GM18502 (cell line): Measurements from ENCODE around the gene FLYWCH2.
"Not testable (repeated sequence)": the region's sequence is repeated elsewhere in the genome, so short reads cannot be mapped to it uniquely, and the experiment has no call there.

Experiments
- ATAC-seq: cut with Tn5 transposase; IDR thresholded peaks from one replicate; pipeline ENCODE4 v1.9.1; 2021; ENCODE audit warnings: mild to moderate bottlenecking; ENCODE audit not compliant: unreplicated experiment, poor library complexity

FLYWCH2 gene

DNA sequence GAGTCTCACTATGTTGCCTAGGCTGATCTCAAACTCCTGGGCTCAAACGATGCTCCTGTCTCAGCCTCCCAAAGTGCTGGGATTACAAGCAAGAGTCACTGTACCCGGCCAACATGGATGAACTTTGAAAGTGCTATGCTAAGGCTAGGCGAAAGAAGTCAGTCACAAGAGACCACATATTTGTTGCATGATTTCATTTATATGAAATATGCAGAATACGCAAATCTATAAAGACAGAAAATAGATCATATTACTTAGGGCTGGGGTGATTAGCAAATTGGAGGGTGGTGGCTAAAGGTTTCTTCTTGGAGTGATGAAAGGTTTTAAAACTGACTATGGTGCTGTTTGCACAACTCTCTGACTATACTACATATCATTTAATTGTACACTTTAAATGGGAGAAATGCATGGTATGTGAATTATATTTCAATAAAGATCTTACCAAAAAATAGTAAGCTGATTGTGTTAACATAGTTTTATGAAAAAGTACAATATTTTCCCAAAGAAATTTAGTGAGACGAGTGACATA is 27.5 kb downstream of the FLYWCH2 start:
- ATAC-seq = no peak

DNA sequence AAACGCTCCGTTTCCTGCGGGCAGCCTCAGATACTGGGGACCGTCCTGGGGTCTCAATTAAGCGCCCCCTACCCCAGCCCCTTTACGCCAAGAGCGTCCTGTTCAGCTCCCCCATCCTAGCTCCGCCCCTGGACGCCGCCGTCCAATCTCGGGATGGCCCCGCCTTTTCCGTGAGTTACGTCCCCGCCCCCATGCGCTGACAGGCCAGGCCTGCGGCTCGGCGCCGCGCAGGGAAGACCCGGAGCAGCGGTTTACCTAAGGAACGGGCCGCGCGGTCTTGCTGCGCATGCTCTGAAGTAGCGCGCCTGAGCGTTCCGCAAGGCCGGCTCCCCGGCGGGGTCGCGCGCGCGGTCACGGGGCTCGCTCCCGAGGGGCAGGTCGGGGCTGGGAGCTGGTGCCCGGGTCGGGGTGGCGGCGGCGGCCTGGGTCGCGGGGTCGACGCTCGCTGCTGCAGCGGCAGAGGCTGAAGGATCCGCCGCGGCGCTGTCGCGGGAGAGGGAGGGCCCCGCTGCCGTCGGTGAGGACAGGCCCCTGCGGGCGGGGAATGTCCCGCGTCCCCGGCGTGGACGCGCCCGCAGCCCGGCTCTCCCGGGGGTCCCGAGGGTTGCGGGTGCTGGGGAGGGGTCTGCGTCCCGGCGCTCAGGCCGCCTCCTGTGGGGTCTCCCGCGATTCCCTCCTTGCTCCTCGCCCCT is 28.8 kb downstream of the FLYWCH2 start, which contains the start of gene FLYWCH1:
Gene FLYWCH1, plus strand, starts transcription at position 294 of the 692 bp plus-strand sequence. CDS start 17,755 bp downstream, outside the sequence.
- ATAC-seq = peak; percentile 87

DNA sequence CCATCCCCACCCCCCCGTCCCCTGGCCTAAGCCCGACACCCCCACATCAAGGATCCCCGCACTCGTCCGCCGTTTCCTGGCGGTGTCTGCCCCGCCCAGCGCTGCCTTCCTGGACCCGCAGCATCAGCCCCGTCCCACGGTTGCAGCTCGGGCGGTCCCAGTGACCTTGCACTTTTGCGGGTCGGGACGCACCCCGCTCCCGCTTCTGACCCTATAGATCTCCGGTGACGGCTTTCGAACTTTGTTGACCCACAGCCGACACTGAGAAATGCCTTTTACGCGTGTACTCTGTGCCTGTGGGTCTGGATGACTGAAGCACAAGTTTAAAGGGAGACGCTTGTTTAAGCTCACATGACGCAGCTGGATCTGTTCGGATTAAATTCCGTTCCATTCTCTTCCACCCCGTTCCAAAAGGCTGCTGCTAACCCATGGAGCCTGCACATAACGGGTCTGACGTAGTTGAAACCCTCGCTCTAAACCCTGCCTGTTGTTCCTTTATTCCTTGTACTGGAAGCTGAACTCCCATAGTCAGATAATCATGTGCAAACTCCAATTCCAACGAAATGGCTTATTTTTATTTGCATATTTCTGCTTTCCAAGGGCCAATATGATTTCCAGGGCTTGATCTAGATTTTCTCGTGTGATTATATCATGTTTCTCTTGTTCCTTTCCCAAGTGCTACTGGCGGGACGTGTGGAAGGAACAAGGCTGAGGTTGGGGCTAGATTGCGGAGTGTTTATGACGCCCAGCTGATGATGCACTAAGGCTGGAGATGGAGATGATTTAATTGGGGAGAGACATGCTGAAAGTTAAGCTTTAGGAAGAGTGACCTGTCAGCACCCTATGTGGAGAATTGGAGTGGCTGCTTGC is 29.6 kb downstream of the FLYWCH2 start:
- peak; percentile 25 for ATAC-seq

DNA sequence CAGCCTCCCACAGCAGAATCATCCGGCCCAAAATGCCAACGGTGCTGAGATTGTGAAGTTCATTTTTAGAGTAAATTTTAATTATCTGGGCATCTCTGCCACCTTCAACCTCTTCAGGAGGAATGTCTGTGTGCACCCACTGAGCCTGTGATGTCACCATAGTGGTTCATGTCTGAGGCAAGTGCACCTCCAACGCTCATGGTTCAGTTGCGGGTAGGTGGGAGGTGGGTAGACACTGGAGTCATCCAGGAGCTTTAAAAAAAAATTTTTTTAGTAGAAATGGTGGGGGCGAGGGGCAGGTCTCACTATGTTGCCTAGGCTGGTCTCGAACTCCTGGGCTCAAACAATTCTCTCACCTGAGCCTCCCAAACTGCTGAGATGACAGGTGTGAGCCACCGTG is 30.6 kb downstream of the FLYWCH2 start:
- no peak for ATAC-seq

GRCh38 chr16:2914233-2914632 is 31.2 kb downstream of the FLYWCH2 start:
- ATAC-seq = no peak

GRCh38 chr16:2915196-2915929 is 32.3 kb downstream of the FLYWCH2 start:
- no peak for ATAC-seq

- no peak for ATAC-seq
Observed at GRCh38 chr16:2919511-2920255, 36.7 kb downstream of the FLYWCH2 start.

DNA sequence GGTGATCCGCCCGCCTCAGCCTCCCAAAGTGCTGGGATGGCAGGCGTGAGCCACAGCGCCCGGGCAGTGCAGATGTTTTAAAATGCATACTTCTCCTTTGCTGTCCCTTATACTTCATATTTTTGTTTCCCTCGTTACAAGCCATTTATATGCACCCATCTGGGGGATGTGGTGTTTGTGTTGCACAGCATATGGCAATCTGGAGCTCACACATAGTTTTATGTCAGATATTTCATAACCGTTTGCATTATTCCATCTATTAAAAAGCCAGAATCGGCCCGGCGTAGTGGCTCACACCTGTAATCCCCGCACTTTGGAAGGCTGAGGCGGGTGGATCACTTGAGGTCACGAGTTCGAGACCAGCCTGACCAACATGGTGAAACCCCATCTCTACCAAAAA is 40.5 kb downstream of the FLYWCH2 start:
- ATAC-seq = no peak

GRCh38 chr16:2924901-2925755 is 42.1 kb downstream of the FLYWCH2 start:
- no peak for ATAC-seq

DNA sequence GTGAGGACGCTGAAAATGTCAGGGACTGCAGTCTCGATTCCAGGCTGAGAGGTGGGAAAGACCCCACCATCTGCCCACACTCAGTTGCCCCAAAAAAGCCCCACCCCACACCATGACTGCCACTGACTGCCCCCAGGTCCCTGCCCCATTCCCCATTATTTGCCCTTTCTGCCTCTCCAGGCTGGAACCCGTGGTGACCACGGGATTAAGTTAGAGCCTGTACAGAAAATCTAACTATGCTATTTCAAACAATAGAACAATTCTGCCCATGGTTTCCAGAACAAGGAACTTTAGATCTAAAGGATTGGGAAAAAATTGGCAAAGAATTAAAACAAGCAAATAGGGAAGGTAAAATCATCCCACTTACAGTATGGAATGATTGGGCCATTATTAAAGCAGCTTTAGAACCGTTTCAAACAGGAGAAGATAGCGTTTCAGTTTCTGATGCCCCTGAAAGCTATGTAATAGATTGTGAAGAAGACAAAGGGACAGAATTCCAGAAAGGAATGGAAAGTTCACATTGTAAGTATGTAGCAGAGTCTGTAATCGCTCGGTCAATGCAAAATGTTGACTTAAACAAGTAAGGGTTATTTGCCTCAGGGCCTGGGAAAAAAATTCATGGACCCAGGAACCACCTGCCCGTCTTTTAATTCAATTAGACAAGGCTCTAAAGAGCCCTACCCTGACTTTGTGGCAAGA is 43.1 kb downstream of the FLYWCH2 start:
- no peak for ATAC-seq

DNA sequence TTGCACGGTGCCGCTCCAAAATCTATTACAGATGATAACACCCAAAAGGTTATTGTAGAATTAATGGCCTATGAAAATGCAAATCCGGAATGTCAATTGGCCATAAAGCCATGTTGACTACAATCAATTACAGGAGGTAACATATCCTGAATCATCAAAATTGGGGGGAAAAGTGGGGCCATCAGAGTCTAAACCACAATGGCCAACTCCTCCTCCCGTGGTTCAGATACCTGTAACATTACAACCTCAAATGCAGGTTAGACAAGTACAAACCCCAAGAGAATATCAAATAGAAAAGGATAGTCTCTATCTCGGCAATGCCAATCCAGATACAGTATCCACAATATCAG is 43.6 kb downstream of the FLYWCH2 start:
- no peak for ATAC-seq

- ATAC-seq = peak; percentile 69
Observed at GRCh38 chr16:2927010-2927646, 44.1 kb downstream of the FLYWCH2 start.

GRCh38 chr16:2928151-2928550 is 45.1 kb downstream of the FLYWCH2 start:
- not testable (repeated sequence) for ATAC-seq

- no peak for ATAC-seq
Observed at GRCh38 chr16:2928796-2929195, 45.8 kb downstream of the FLYWCH2 start.

GRCh38 chr16:2929693-2930092 is 46.7 kb downstream of the FLYWCH2 start:
- ATAC-seq = no peak

- ATAC-seq = no peak
Observed at GRCh38 chr16:2930236-2930635, 47.2 kb downstream of the FLYWCH2 start.

GRCh38 chr16:2931231-2931914 is 48.4 kb downstream of the FLYWCH2 start:
- not testable (repeated sequence) for ATAC-seq
